NCI-H69 (cell line): ENCODE measurements around the gene SULT1A1.
A peak's percentile ranks its signal among the peaks of the same experiment; 100 is the strongest.
"Not testable (repeated sequence)": the region's sequence is repeated elsewhere in the genome, so short reads cannot be mapped to it uniquely, and the experiment has no call there.

Source experiments
- DNase-seq: peaks from one replicate; lab custom pipeline; 2025; lab: John Stamatoyannopoulos, UW

Gene SULT1A1

GRCh38 chr16:28609631-28610594, at the start of gene SULT1A1:
Gene SULT1A1, minus strand, starts transcription at chr16:28610044. Its CDS starts 1,189 bp downstream, at chr16:28608855.
- no peak for DNase-seq

GRCh38 chr16:28639959-28640358, 30.1 kb upstream of the SULT1A1 start:
- not testable (repeated sequence) for DNase-seq

- not testable (repeated sequence) for DNase-seq
Observed at GRCh38 chr16:28638359-28638758, 28.5 kb upstream of the SULT1A1 start.

- DNase-seq = not testable (repeated sequence)
Observed at GRCh38 chr16:28637765-28638164, 27.9 kb upstream of the SULT1A1 start, which contains the start of gene NPIPB8. Gene NPIPB8, plus strand, starts transcription at chr16:28638065. Its CDS starts 296 bp downstream, at chr16:28638361.

GRCh38 chr16:28636093-28636823, 26.4 kb upstream of the SULT1A1 start:
- not testable (repeated sequence) for DNase-seq

- not testable (repeated sequence) for DNase-seq
Observed at GRCh38 chr16:28630905-28631304, 21.1 kb upstream of the SULT1A1 start.

GRCh38 chr16:28623172-28623711, 13.4 kb upstream of the SULT1A1 start:
- peak; percentile 89 for DNase-seq

GRCh38 chr16:28622532-28623171, 12.8 kb upstream of the SULT1A1 start:
- DNase-seq = not testable (repeated sequence)

- no peak for DNase-seq
Observed at GRCh38 chr16:28621481-28622155, 11.8 kb upstream of the SULT1A1 start.

GRCh38 chr16:28620316-28620715, 10.5 kb upstream of the SULT1A1 start:
- DNase-seq = not testable (repeated sequence)

- no peak for DNase-seq
Observed at GRCh38 chr16:28617874-28618273, 8.0 kb upstream of the SULT1A1 start.

- no peak for DNase-seq
Observed at GRCh38 chr16:28616636-28617035, 6.8 kb upstream of the SULT1A1 start.

- not testable (repeated sequence) for DNase-seq
Observed at GRCh38 chr16:28616224-28616577, 6.4 kb upstream of the SULT1A1 start.

GRCh38 chr16:28615486-28616223, 5.8 kb upstream of the SULT1A1 start:
- peak; percentile 48 for DNase-seq

- DNase-seq = not testable (repeated sequence)
Observed at GRCh38 chr16:28614561-28614960, 4.7 kb upstream of the SULT1A1 start.

- not testable (repeated sequence) for DNase-seq
Observed at GRCh38 chr16:28613912-28614311, 4.1 kb upstream of the SULT1A1 start.

- not testable (repeated sequence) for DNase-seq
Observed at GRCh38 chr16:28612359-28613280, 2.8 kb upstream of the SULT1A1 start.

- DNase-seq = no peak
Observed at GRCh38 chr16:28610595-28611191, 849 bp upstream of the SULT1A1 start.
